Measurements from ENCODE around the gene MGAT3. TPM values are rescaled to one million over a fixed set of nuclear protein-coding genes. Genes with fewer than 3 reads are reported as not detected.
A peak's percentile ranks its signal among the peaks of the same experiment; 100 is the strongest.

MGAT3 gene
- total RNA-seq, 2 experiments from 2014 or later, result 16.3 to 44.3 TPM

- Histone ChIP-seq H3K27ac (ENCODE audit: low read depth, low read length, poor library complexity, severe bottlenecking) (no peak overlapping the region), H2AFZ (ENCODE audit: low read length) (no peak overlapping the region), H3K4me2 (ENCODE audit: low read length) (no peak overlapping the region), H3K9me3 (ENCODE audit: low read length) (no peaks in the 10 kb centered on the region), H3K36me3 (ENCODE audit: insufficient read depth, low read length) (peaks cover 46% of the 10 kb centered on the region), H4K20me1 (ENCODE audit: insufficient read depth, low read length) (0 out of 2 replicates have a peak, but pooled peaks cover 5% of the 10 kb centered on the region), H3K79me2 (ENCODE audit: insufficient read depth, low read depth, low read length) (peaks cover 5% of the 10 kb centered on the region; the same call in 1 of the 2 replicates), H3K9me2 (ENCODE audit: insufficient read depth, low read length) (no peaks in the 10 kb centered on the region), H3K4me3 (ENCODE audit: low read depth, low read length, poor library complexity, severe bottlenecking) (no peak overlapping the region), H3K4me1 (ENCODE audit: insufficient read depth, low read length, poor library complexity, severe bottlenecking) (peaks cover 31% of the 10 kb centered on the region)
- DNase-seq (ENCODE audit: low spot score), result no peak
- ChIA-PET CTCF (ENCODE audit: unreplicated experiment) (no interaction called here), POLR2A (interaction anchor here (1.2 kb wide), 1 partner anchor 29 kb away, joined by 4 read pairs; the partner anchor contains the start of gene ATF4)
- TF ChIP-seq CTCF (conservative IDR thresholded peaks at IDR 0.05; ENCODE audit: low read length), result no peak
- no peak for TF ChIP-seq EZH2phosphoT487 (IDR thresholded peaks at IDR 0.05; ENCODE audit: borderline replicate concordance, low read depth, low read length)
- no TSS peak for BruUV-seq (replicated peaks)
- intact Hi-C loops (cut with micrococcal nuclease; ENCODE audit: unreplicated experiment), result no loop called here
Measured at GRCh38 chr22:39490966-39491680, 34.3 kb downstream of the MGAT3 start.

DNA sequence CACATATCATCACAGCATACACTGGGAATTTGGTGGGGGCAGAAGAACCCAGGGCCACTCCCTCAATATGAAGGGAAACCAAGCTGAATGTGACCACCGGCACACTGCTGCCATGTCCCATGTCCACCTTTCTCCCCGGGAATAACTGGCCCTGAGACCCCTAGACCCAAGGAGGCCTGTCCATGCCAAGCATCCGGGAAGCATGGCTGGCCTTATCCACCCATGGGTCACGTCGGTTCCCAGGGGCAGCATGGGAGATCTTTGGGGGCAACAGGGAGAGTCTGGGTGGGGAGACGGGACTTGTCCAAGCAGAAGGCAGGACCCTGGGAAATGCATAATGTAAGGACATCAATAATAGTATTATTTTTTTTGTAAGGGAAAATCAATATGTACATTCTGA lies 34.9 kb downstream of the MGAT3 start:
- Histone ChIP-seq H3K9me3 (ENCODE audit: low read length) (no peaks in the 10 kb centered on the region), H3K4me2 (ENCODE audit: low read length) (no peak overlapping the region), H3K9me2 (ENCODE audit: insufficient read depth, low read length) (no peaks in the 10 kb centered on the region), H2AFZ (ENCODE audit: low read length) (no peak overlapping the region), H3K27ac (ENCODE audit: low read depth, low read length, poor library complexity, severe bottlenecking) (no peak overlapping the region), H3K4me1 (ENCODE audit: insufficient read depth, low read length, poor library complexity, severe bottlenecking) (peaks cover 35% of the 10 kb centered on the region), H3K4me3 (ENCODE audit: low read depth, low read length, poor library complexity, severe bottlenecking) (no peak overlapping the region), H3K79me2 (ENCODE audit: insufficient read depth, low read depth, low read length) (peaks cover 5% of the 10 kb centered on the region; the same call in 1 of the 2 replicates), H4K20me1 (ENCODE audit: insufficient read depth, low read length) (0 out of 2 replicates have a peak, but pooled peaks cover 5% of the 10 kb centered on the region), H3K36me3 (ENCODE audit: insufficient read depth, low read length) (peaks cover 45% of the 10 kb centered on the region)
- TSS peak; percentile 53 for BruUV-seq (replicated peaks)
- TF ChIP-seq CTCF (conservative IDR thresholded peaks at IDR 0.05; ENCODE audit: low read length) (no peak), EZH2phosphoT487 (IDR thresholded peaks at IDR 0.05; ENCODE audit: borderline replicate concordance, low read depth, low read length) (no peak)
- intact Hi-C loops (cut with micrococcal nuclease; ENCODE audit: unreplicated experiment), result no loop called here
- DNase-seq (ENCODE audit: low spot score), result no peak
- ChIA-PET POLR2A (no interaction called here), CTCF (ENCODE audit: unreplicated experiment) (no interaction called here)

GRCh38 chr22:39492186-39492585 lies 35.4 kb downstream of the MGAT3 start:
- Histone ChIP-seq H3K27ac (ENCODE audit: low read depth, low read length, poor library complexity, severe bottlenecking) (no peak overlapping the region), H3K4me1 (ENCODE audit: insufficient read depth, low read length, poor library complexity, severe bottlenecking) (peaks cover 35% of the 10 kb centered on the region), H2AFZ (ENCODE audit: low read length) (no peak overlapping the region), H3K36me3 (ENCODE audit: insufficient read depth, low read length) (peaks cover 40% of the 10 kb centered on the region), H3K4me3 (ENCODE audit: low read depth, low read length, poor library complexity, severe bottlenecking) (no peak overlapping the region), H3K9me2 (ENCODE audit: insufficient read depth, low read length) (no peaks in the 10 kb centered on the region), H4K20me1 (ENCODE audit: insufficient read depth, low read length) (0 out of 2 replicates have a peak, but pooled peaks cover 5% of the 10 kb centered on the region), H3K79me2 (ENCODE audit: insufficient read depth, low read depth, low read length) (peaks cover 5% of the 10 kb centered on the region; the same call in 1 of the 2 replicates), H3K9me3 (ENCODE audit: low read length) (no peaks in the 10 kb centered on the region), H3K4me2 (ENCODE audit: low read length) (no peak overlapping the region)
- no TSS peak for BruUV-seq (replicated peaks)
- POLR2A ChIA-PET, result no interaction called here
- CTCF ChIA-PET (ENCODE audit: unreplicated experiment), result no interaction called here
- intact Hi-C loops (cut with micrococcal nuclease; ENCODE audit: unreplicated experiment), result no loop called here
- TF ChIP-seq CTCF (conservative IDR thresholded peaks at IDR 0.05; ENCODE audit: low read length) (no peak), EZH2phosphoT487 (IDR thresholded peaks at IDR 0.05; ENCODE audit: borderline replicate concordance, low read depth, low read length) (no peak)
- no peak for DNase-seq (ENCODE audit: low spot score)

Measured in OCI-LY7 (cell line).